SK-N-SH treated with all-trans-retinoic acid at 6 μM for 48 hours (cell line): ENCODE data around the gene TMEM259.

ENCODE experiments used
- ATAC-seq: fragments of 200-7000 bp; cut with Tn5 transposase; 3 replicates; pipeline ENCODE4 v1.9.1; 2020; ENCODE audit warnings: mild to moderate bottlenecking, moderate library complexity
- ARNTL ChIP-seq: fragments of 450-650 bp; formaldehyde crosslinking; IDR thresholded peaks from 2 replicates; pipeline ENCODE4 v1.5.0; 2020; ENCODE audit warnings: low read depth, mild to moderate bottlenecking, moderate library complexity, borderline replicate concordance
- BACH2 ChIP-seq: fragments of 250-450 bp; sonication (Bioruptor Pico); IDR thresholded peaks from 2 replicates; pipeline ENCODE4 v1.9.0; 2021; ENCODE audit warnings: mild to moderate bottlenecking, borderline replicate concordance
- CSDC2 ChIP-seq: fragments of 250-450 bp; sonication (Bioruptor Pico); IDR thresholded peaks from 2 replicates; pipeline ENCODE4 v1.5.0; 2020; ENCODE audit warnings: mild to moderate bottlenecking, moderate library complexity
- ESRRG ChIP-seq: fragments of 250-450 bp; sonication (Bioruptor Pico); IDR thresholded peaks from 2 replicates; pipeline ENCODE4 v1.6.1; 2021; ENCODE audit warnings: mild to moderate bottlenecking
- GLIS3 ChIP-seq: fragments of 250-450 bp; sonication (Bioruptor Pico); IDR thresholded peaks from 2 replicates; pipeline ENCODE4 v1.5.0; 2020; ENCODE audit warnings: mild to moderate bottlenecking, moderate library complexity
- ISL1 ChIP-seq: fragments of 250-450 bp; sonication (Bioruptor Pico); IDR thresholded peaks from 2 replicates; pipeline ENCODE4 v2.1.2; 2022; ENCODE audit warnings: mild to moderate bottlenecking, moderate library complexity
- OSR1 ChIP-seq: fragments of 250-450 bp; sonication (Bioruptor Pico); IDR thresholded peaks from 2 replicates; pipeline ENCODE4 v1.8.0; 2022; ENCODE audit warnings: moderate library complexity, mild to moderate bottlenecking, inconsistent platforms
- POU6F1 ChIP-seq: fragments of 250-450 bp; sonication (Bioruptor Pico); IDR thresholded peaks from 2 replicates; pipeline ENCODE4 v1.8.0; 2021; ENCODE audit warnings: low read depth, mild to moderate bottlenecking, moderate library complexity, borderline replicate concordance
- PPARA ChIP-seq: fragments of 250-450 bp; sonication (Bioruptor Pico); IDR thresholded peaks from 2 replicates; pipeline ENCODE4 v1.5.0; 2020; ENCODE audit warnings: mild to moderate bottlenecking, borderline replicate concordance
- SNAI2 ChIP-seq: fragments of 250-450 bp; sonication (Bioruptor Pico); IDR thresholded peaks from 2 replicates; pipeline ENCODE4 v1.5.0; 2020; ENCODE audit warnings: mild to moderate bottlenecking, moderate library complexity
- TCF4 ChIP-seq: fragments of 250-450 bp; sonication (Bioruptor Pico); IDR thresholded peaks from 2 replicates; pipeline ENCODE4 v1.8.0; 2021; ENCODE audit warnings: mild to moderate bottlenecking, moderate library complexity, borderline replicate concordance
- TOX ChIP-seq: fragments of 250-450 bp; sonication (Bioruptor Pico); IDR thresholded peaks from 2 replicates; pipeline ENCODE4 v1.8.0; 2021; ENCODE audit warnings: mild to moderate bottlenecking, moderate library complexity, borderline replicate concordance
- ZC3H10 ChIP-seq: fragments of 250-450 bp; sonication (Bioruptor Pico); IDR thresholded peaks from 2 replicates; pipeline ENCODE4 v1.5.1; 2021; ENCODE audit warnings: mild to moderate bottlenecking, moderate library complexity
- ZFP3 ChIP-seq: fragments of 250-450 bp; sonication (Bioruptor Pico); IDR thresholded peaks from 2 replicates; pipeline ENCODE4 v1.5.0; 2020; ENCODE audit warnings: mild to moderate bottlenecking, moderate library complexity
- ZFP30 ChIP-seq: fragments of 450-650 bp; formaldehyde crosslinking; IDR thresholded peaks from 2 replicates; pipeline ENCODE4 v1.5.0; 2022; ENCODE audit warnings: mild to moderate bottlenecking, moderate library complexity
- ZNF565 ChIP-seq: fragments of 450-650 bp; formaldehyde crosslinking; conservative IDR thresholded peaks from 2 replicates; pipeline ENCODE4 v1.5.0; 2020; ENCODE audit warnings: low read depth, mild to moderate bottlenecking, moderate library complexity
- ZNF70 ChIP-seq: fragments of 450-650 bp; formaldehyde crosslinking; IDR thresholded peaks from 2 replicates; pipeline ENCODE4 v1.5.0; 2020; ENCODE audit warnings: mild to moderate bottlenecking, moderate library complexity
- ZNF8 ChIP-seq: fragments of 450-650 bp; formaldehyde crosslinking; IDR thresholded peaks from 2 replicates; pipeline ENCODE4 v1.5.0; 2020; ENCODE audit warnings: mild to moderate bottlenecking, moderate library complexity
- TF ChIP-seq, protein P1 (sequence below): fragments of 250-450 bp; sonication (Bioruptor Pico); IDR thresholded peaks from 2 replicates; pipeline ENCODE4 v1.5.0; 2020; ENCODE audit warnings: mild to moderate bottlenecking, moderate library complexity
- TF ChIP-seq, protein P2 (sequence below): fragments of 250-450 bp; sonication (Bioruptor Pico); IDR thresholded peaks from 2 replicates; pipeline ENCODE4 v1.5.1; 2021; ENCODE audit warnings: mild to moderate bottlenecking, moderate library complexity
- TF ChIP-seq, protein P3 (sequence below): fragments of 250-450 bp; sonication (Bioruptor Pico); IDR thresholded peaks from 2 replicates; pipeline ENCODE4 v1.8.0; 2020; ENCODE audit warnings: mild to moderate bottlenecking, moderate library complexity, borderline replicate concordance

The TMEM259 gene

GRCh38 chr19:974564-975257, 46.2 kb downstream of the TMEM259 start:
- no peak for ATAC-seq
- TF ChIP-seq ZC3H10 (CRISPR knock-in tag), result no peak
- no peak for TF ChIP-seq ZFP3
- no peak for TF ChIP-seq ESRRG
- TF ChIP-seq TCF4 (CRISPR knock-in tag), result no peak
- TF ChIP-seq ISL1 (CRISPR knock-in tag), result no peak
- TF ChIP-seq SNAI2, result no peak

- ATAC-seq, result no peak
- TF ChIP-seq CSDC2 (no peak), ZNF565 (CRISPR knock-in tag) (no peak), ESRRG (no peak), ZNF70 (CRISPR knock-in tag) (no peak), TCF4 (CRISPR knock-in tag) (no peak)
- TF ChIP-seq, protein P1, sequence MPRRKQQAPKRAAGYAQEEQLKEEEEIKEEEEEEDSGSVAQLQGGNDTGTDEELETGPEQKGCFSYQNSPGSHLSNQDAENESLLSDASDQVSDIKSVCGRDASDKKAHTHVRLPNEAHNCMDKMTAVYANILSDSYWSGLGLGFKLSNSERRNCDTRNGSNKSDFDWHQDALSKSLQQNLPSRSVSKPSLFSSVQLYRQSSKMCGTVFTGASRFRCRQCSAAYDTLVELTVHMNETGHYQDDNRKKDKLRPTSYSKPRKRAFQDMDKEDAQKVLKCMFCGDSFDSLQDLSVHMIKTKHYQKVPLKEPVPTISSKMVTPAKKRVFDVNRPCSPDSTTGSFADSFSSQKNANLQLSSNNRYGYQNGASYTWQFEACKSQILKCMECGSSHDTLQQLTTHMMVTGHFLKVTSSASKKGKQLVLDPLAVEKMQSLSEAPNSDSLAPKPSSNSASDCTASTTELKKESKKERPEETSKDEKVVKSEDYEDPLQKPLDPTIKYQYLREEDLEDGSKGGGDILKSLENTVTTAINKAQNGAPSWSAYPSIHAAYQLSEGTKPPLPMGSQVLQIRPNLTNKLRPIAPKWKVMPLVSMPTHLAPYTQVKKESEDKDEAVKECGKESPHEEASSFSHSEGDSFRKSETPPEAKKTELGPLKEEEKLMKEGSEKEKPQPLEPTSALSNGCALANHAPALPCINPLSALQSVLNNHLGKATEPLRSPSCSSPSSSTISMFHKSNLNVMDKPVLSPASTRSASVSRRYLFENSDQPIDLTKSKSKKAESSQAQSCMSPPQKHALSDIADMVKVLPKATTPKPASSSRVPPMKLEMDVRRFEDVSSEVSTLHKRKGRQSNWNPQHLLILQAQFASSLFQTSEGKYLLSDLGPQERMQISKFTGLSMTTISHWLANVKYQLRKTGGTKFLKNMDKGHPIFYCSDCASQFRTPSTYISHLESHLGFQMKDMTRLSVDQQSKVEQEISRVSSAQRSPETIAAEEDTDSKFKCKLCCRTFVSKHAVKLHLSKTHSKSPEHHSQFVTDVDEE (CRISPR knock-in tag), result no peak
Observed at GRCh38 chr19:973726-974563, 47.0 kb downstream of the TMEM259 start.

- no peak for ATAC-seq
- no peak for TF ChIP-seq POU6F1 (CRISPR knock-in tag)
- no peak for TF ChIP-seq ESRRG
- no peak for TF ChIP-seq GLIS3 (CRISPR knock-in tag)
- no peak for TF ChIP-seq ISL1 (CRISPR knock-in tag)
- TF ChIP-seq ZC3H10 (CRISPR knock-in tag), result no peak
- no peak for TF ChIP-seq SNAI2
- TF ChIP-seq TOX, result no peak
Observed at GRCh38 chr19:972281-972680, 48.6 kb downstream of the TMEM259 start.

DNA sequence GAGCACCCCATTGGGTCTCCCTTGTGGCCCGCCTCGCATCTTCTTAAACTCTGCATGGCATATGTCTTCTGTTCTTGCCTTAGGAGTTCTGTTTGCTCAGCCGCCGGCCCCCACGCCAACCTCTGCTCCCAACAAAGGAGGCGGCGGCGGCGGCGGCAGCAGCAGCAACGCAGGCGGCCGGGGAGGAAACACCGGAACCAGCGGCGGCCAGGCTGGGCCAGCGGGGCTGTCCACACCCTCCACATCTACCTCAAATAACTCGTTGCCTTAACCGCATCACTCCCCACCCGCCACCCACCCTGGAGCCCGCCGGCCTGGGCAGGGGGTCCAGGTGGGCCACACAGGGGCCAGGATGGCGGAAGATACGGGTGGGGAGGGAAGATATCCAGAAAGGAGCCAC, 49.1 kb downstream of the TMEM259 start:
- TF ChIP-seq ZFP30, result no peak
- TF ChIP-seq BACH2 (CRISPR knock-in tag), result no peak
- TF ChIP-seq ISL1 (CRISPR knock-in tag), result no peak
- TF ChIP-seq PPARA (CRISPR knock-in tag), result no peak
- TF ChIP-seq, protein P1 (CRISPR knock-in tag), result no peak
- TF ChIP-seq CSDC2, result no peak
- no peak for TF ChIP-seq ZNF8 (CRISPR knock-in tag)
- no peak for TF ChIP-seq ZNF70 (CRISPR knock-in tag)
- no peak for TF ChIP-seq ZNF565 (CRISPR knock-in tag)
- TF ChIP-seq TOX, result no peak
- TF ChIP-seq POU6F1 (CRISPR knock-in tag), result no peak
- TF ChIP-seq ARNTL (CRISPR knock-in tag), result no peak
- TF ChIP-seq, protein P2, sequence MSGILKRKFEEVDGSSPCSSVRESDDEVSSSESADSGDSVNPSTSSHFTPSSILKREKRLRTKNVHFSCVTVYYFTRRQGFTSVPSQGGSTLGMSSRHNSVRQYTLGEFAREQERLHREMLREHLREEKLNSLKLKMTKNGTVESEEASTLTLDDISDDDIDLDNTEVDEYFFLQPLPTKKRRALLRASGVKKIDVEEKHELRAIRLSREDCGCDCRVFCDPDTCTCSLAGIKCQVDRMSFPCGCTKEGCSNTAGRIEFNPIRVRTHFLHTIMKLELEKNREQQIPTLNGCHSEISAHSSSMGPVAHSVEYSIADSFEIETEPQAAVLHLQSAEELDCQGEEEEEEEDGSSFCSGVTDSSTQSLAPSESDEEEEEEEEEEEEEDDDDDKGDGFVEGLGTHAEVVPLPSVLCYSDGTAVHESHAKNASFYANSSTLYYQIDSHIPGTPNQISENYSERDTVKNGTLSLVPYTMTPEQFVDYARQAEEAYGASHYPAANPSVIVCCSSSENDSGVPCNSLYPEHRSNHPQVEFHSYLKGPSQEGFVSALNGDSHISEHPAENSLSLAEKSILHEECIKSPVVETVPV, result no peak
- no peak for TF ChIP-seq SNAI2
- TF ChIP-seq OSR1, result no peak
- TF ChIP-seq, protein P3, sequence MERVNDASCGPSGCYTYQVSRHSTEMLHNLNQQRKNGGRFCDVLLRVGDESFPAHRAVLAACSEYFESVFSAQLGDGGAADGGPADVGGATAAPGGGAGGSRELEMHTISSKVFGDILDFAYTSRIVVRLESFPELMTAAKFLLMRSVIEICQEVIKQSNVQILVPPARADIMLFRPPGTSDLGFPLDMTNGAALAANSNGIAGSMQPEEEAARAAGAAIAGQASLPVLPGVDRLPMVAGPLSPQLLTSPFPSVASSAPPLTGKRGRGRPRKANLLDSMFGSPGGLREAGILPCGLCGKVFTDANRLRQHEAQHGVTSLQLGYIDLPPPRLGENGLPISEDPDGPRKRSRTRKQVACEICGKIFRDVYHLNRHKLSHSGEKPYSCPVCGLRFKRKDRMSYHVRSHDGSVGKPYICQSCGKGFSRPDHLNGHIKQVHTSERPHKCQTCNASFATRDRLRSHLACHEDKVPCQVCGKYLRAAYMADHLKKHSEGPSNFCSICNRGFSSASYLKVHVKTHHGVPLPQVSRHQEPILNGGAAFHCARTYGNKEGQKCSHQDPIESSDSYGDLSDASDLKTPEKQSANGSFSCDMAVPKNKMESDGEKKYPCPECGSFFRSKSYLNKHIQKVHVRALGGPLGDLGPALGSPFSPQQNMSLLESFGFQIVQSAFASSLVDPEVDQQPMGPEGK (CRISPR knock-in tag), result no peak
- no peak for TF ChIP-seq ESRRG
- no peak for ATAC-seq
